Measurements from ENCODE around the gene IMPA2. TPM values are rescaled to one million over a fixed set of nuclear protein-coding genes. Genes with fewer than 3 reads are reported as not detected.

Gene IMPA2
- total and polyA plus RNA-seq, 2 of the 13 experiments (the other 11 are each of a cell fraction or from before 2014, with no cell fraction given), result 37.8 to 71.8 TPM

DNA sequence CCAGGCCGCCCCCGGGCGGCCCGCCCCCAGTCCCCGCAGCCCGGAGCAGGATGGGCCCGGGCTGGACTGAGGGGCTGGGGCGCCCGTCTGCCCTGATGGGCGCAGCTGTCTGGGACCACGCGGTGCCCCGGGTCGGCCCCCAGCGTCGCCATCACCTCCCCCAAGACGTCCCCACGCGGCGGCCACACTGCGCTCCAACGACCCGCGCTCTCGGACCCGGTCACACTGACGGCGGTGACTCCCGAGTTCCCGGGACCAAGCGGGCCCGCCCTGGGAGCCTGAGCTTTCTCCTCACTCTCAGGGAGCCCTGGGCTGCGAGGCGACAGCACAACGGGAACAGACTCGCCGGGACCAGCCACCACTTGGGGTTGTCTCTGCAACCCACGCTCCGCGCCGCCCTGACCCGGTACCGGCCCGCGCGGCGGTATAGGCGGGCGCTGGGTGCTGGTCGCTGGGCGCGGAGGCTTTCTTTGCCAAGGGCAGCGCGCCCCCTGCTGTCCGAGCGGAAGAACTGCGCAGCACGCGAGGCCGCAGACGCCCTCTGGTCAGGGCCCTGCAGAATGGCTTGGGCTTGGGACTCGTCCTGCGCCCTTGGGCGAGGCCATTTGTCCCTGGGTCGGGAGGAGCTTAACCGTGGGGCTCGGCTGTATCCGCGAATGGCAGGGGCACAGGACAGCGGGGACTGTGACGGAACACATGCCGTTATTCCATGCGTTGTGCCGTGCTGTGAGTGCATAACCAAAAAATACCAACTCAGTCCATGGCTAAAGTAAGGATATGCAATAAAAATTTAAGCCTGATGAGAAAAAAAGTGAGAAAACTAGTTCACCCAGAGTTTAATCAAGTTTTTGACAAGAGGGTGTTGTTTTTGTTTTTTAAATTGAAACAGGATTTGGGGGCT lies 57.6 kb downstream of the IMPA2 start (continued):
- TF ChIP-seq, protein P1, sequence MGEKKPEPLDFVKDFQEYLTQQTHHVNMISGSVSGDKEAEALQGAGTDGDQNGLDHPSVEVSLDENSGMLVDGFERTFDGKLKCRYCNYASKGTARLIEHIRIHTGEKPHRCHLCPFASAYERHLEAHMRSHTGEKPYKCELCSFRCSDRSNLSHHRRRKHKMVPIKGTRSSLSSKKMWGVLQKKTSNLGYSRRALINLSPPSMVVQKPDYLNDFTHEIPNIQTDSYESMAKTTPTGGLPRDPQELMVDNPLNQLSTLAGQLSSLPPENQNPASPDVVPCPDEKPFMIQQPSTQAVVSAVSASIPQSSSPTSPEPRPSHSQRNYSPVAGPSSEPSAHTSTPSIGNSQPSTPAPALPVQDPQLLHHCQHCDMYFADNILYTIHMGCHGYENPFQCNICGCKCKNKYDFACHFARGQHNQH (CRISPR knock-in tag; IDR thresholded peaks at IDR 0.05), result peak; percentile 81
- TF ChIP-seq, protein P2, sequence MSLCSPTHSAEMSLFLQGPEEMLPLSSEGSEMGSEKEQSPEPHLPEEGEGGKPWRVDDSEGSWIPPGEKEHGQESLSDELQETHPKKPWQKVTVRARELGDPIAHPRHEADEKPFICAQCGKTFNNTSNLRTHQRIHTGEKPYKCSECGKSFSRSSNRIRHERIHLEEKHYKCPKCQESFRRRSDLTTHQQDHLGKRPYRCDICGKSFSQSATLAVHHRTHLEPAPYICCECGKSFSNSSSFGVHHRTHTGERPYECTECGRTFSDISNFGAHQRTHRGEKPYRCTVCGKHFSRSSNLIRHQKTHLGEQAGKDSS (CRISPR knock-in tag; IDR thresholded peaks at IDR 0.05; ENCODE audit: borderline replicate concordance, low read depth), result peak; percentile 89; the same call in 1 of the 2 replicates
- TF ChIP-seq KDM3A (CRISPR knock-in tag; IDR thresholded peaks at IDR 0.05; ENCODE audit: low read depth) (peak; percentile 96; the same call in 1 of the 2 replicates), SP1 (IDR thresholded peaks at IDR 0.05) (no peak), SP1 (CRISPR knock-in tag; IDR thresholded peaks at IDR 0.05) (peak; percentile 24; the same call in 1 of the 2 replicates), SOX5 (CRISPR knock-in tag; IDR thresholded peaks at IDR 0.05; ENCODE audit: borderline replicate concordance) (0 out of 2 replicates have a peak, but pooled peaks have one; percentile 7), IKZF4 (CRISPR knock-in tag; IDR thresholded peaks at IDR 0.05; ENCODE audit: borderline replicate concordance, low read depth, not compliant biosample characterization) (peak; percentile 75), ZNF263 (CRISPR knock-in tag; IDR thresholded peaks at IDR 0.05) (peak; percentile 40; the same call in 1 of the 2 replicates), PLRG1 (conservative IDR thresholded peaks at IDR 0.05) (no peak), MAZ (IDR thresholded peaks at IDR 0.05; ENCODE audit: borderline replicate concordance, low read depth, low read length) (no peak), MAZ (CRISPR knock-in tag; IDR thresholded peaks at IDR 0.05; ENCODE audit: low read depth) (peak; percentile 69; the same call in 1 of the 2 replicates), KMT2A (CRISPR knock-in tag; IDR thresholded peaks at IDR 0.05) (0 out of 2 replicates have a peak, but pooled peaks have one; percentile 60), ZC3H4 (CRISPR knock-in tag; IDR thresholded peaks at IDR 0.05; ENCODE audit: borderline replicate concordance) (no peak), TGIF2 (CRISPR knock-in tag; IDR thresholded peaks at IDR 0.05) (no peak), KLF12 (CRISPR knock-in tag; IDR thresholded peaks at IDR 0.05; ENCODE audit: borderline replicate concordance) (0 out of 2 replicates have a peak, but pooled peaks have one; percentile 62), RBFOX2 (IDR thresholded peaks at IDR 0.05; ENCODE audit: low read depth, low read length) (no peak), KDM2A (CRISPR knock-in tag; IDR thresholded peaks at IDR 0.05; ENCODE audit: borderline replicate concordance, low read depth) (peak; percentile 97), ZNF766 (CRISPR knock-in tag; IDR thresholded peaks at IDR 0.05; ENCODE audit: borderline replicate concordance) (peak; percentile 29; the same call in 1 of the 2 replicates), NONO (IDR thresholded peaks at IDR 0.05) (no peak), NONO (CRISPR knock-in tag; conservative IDR thresholded peaks at IDR 0.05) (peak; percentile 83), PPARG (CRISPR knock-in tag; conservative IDR thresholded peaks at IDR 0.05) (0 out of 2 replicates have a peak, but pooled peaks have one; percentile 16), KLF6 (CRISPR knock-in tag; IDR thresholded peaks at IDR 0.05) (no peak), ZMYM4 (CRISPR knock-in tag; IDR thresholded peaks at IDR 0.05) (peak; percentile 62; the same call in 1 of the 2 replicates), FOSL2 (CRISPR knock-in tag; IDR thresholded peaks at IDR 0.05) (peak; percentile 45; the same call in 1 of the 2 replicates), MTF1 (CRISPR knock-in tag; IDR thresholded peaks at IDR 0.05) (no peak), CBX5 (CRISPR knock-in tag; IDR thresholded peaks at IDR 0.05; ENCODE audit: borderline replicate concordance) (peak; percentile 65; the same call in 1 of the 2 replicates), ZNF772 (CRISPR knock-in tag; IDR thresholded peaks at IDR 0.05) (peak; percentile 86; the same call in 1 of the 2 replicates)
- TF ChIP-seq, protein P3, sequence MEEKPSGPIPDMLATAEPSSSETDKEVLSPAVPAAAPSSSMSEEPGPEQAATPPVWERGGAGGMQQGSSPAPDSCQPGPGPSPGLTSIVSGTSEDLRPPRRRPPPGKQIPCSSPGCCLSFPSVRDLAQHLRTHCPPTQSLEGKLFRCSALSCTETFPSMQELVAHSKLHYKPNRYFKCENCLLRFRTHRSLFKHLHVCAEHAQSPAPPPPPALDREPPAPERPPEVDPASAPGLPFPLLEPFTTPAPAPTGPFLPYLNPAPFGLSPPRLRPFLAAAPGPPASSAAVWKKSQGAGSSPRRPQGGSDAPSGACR (CRISPR knock-in tag; IDR thresholded peaks at IDR 0.05), result peak; percentile 80; the same call in 1 of the 2 replicates
- TF ChIP-seq, protein P4, sequence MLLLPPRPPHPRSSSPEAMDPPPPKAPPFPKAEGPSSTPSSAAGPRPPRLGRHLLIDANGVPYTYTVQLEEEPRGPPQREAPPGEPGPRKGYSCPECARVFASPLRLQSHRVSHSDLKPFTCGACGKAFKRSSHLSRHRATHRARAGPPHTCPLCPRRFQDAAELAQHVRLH (CRISPR knock-in tag; IDR thresholded peaks at IDR 0.05; ENCODE audit: borderline replicate concordance, low read depth), result peak; percentile 55; the same call in 1 of the 2 replicates

Measured in HepG2 (cell line).